NCI-H446 treated with DMSO at 0.1 percent for 48 hours (cell line): ENCODE results near the gene COL18A1.
"Not testable (repeated sequence)": the region's sequence is repeated elsewhere in the genome, so short reads cannot be mapped to it uniquely, and the experiment has no call there.

Experiments used
- DNase-seq: peaks from one replicate; lab custom pipeline; 2025; lab: John Stamatoyannopoulos, UW

Gene COL18A1

GRCh38 chr21:45404730-45405270 is at the start of gene COL18A1:
COL18A1 (plus strand) TSS chr21:45405165; CDS start chr21:45405231, 66 bp downstream.
- DNase-seq, result no peak

GRCh38 chr21:45355573-45355972 is 49.4 kb upstream of the COL18A1 start:
- no peak for DNase-seq

- no peak for DNase-seq
These were observed 48.7 kb upstream of the COL18A1 start for GRCh38 chr21:45356251-45356650.

- no peak for DNase-seq
These were observed 48.1 kb upstream of the COL18A1 start for GRCh38 chr21:45356653-45357435.

GRCh38 chr21:45357436-45358260 is 47.3 kb upstream of the COL18A1 start:
- no peak for DNase-seq

- DNase-seq, result no peak
These were observed 46.7 kb upstream of the COL18A1 start for GRCh38 chr21:45358261-45358670.

GRCh38 chr21:45358711-45359310 is 46.2 kb upstream of the COL18A1 start:
- no peak for DNase-seq

GRCh38 chr21:45359451-45360217 is 45.3 kb upstream of the COL18A1 start:
- no peak for DNase-seq

- no peak for DNase-seq
These were observed 43.6 kb upstream of the COL18A1 start for GRCh38 chr21:45361033-45361997.

GRCh38 chr21:45362077-45362747 is 42.8 kb upstream of the COL18A1 start:
- no peak for DNase-seq

GRCh38 chr21:45362748-45363145 is 42.2 kb upstream of the COL18A1 start:
- DNase-seq, result no peak

GRCh38 chr21:45363272-45363671 is 41.7 kb upstream of the COL18A1 start:
- DNase-seq, result not testable (repeated sequence)

GRCh38 chr21:45363921-45364467 is 41.0 kb upstream of the COL18A1 start:
- peak; percentile 63 for DNase-seq

GRCh38 chr21:45364468-45365185 is 40.3 kb upstream of the COL18A1 start:
- no peak for DNase-seq

- DNase-seq, result no peak
These were observed 39.8 kb upstream of the COL18A1 start for GRCh38 chr21:45365186-45365607.

GRCh38 chr21:45365608-45366241 is 39.2 kb upstream of the COL18A1 start:
- no peak for DNase-seq

- no peak for DNase-seq
These were observed 38.5 kb upstream of the COL18A1 start for GRCh38 chr21:45366476-45366875.

- DNase-seq, result no peak
These were observed 38.0 kb upstream of the COL18A1 start for GRCh38 chr21:45366931-45367401.
